Gastroesophageal sphincter (tissue), 4 donors: ENCODE results near the gene CCNYL1. TPM values are rescaled to one million over a fixed set of nuclear protein-coding genes. Genes with fewer than 3 reads are reported as not detected.
"Not testable (repeated sequence)": the region's sequence is repeated elsewhere in the genome, so short reads cannot be mapped to it uniquely, and the experiment has no call there.

ENCODE experiments used
- ATAC-seq: fragments of 150-250 bp; one replicate; pipeline ENCODE4 v1.9.1; 2016; ENCODE audit warnings: mild to moderate bottlenecking, moderate library complexity
- H3K27ac ChIP-seq, 4 donors: fragments of 200-600 bp; sonication (generic) in 3 of 4; 1 replicate in 3 of 4; 2 replicates in 1 of 4; pipeline ENCODE4 v1.5.1; 2016 to 2019
- H3K27me3 ChIP-seq: fragments of 200-600 bp; sonication (generic); one replicate; pipeline ENCODE4 v1.5.1; 2019
- H3K36me3 ChIP-seq, 2 donors: fragments of 200-600 bp; sonication (generic); one replicate each; pipeline ENCODE4 v1.5.1; 2019; ENCODE audit warnings: control low read depth in 1 of 2
- H3K4me1 ChIP-seq, 3 donors: fragments of 200-600 bp; sonication (generic); 1 replicate in 2 of 3; 2 replicates in 1 of 3; pipeline ENCODE4 v1.5.1; 2016 to 2019; ENCODE audit warnings: control low read depth in 2 of 3
- H3K4me3 ChIP-seq, 2 donors: fragments of 200-600 bp; sonication (generic); one replicate each; pipeline ENCODE4 v1.5.1; 2019; ENCODE audit warnings: mild to moderate bottlenecking in 1 of 2, moderate library complexity in 1 of 2
- H3K9me3 ChIP-seq, 3 donors: fragments of 200-600 bp; sonication (generic); one replicate each; pipeline ENCODE4 v1.5.1; 2017 to 2019; ENCODE audit warnings: control low read depth in 2 of 3
- EP300 ChIP-seq: sonication (generic); formaldehyde crosslinking; IDR thresholded peaks from one replicate; pipeline ENCODE4 v1.6.1; 2017; ENCODE audit warnings: antibody characterized with exemption, mild to moderate bottlenecking
- POLR2A ChIP-seq, 2 donors: fragments of 450-650 bp; IDR thresholded peaks; one replicate each; pipeline ENCODE4 v1.6.1; 2017; ENCODE audit warnings: antibody characterized with exemption in 2 of 2, mild to moderate bottlenecking in 2 of 2, moderate library complexity in 1 of 2
- POLR2AphosphoS5 ChIP-seq: sonication (generic); formaldehyde crosslinking; IDR thresholded peaks from one replicate; pipeline ENCODE4 v1.6.1; 2017; ENCODE audit warnings: antibody characterized with exemption
- WGBS, 2 donors: methylation state at CpG; one replicate each; pipeline ENCODE4 v1.1.5; 2018; ENCODE audit warnings: low coverage in 1 of 2; 5-methylcytosine and 5-hydroxymethylcytosine counted together
- total RNA-seq, 4 donors: library from RNA; depleted of rRNA; stranded (reverse); fragments of >200 nt; gene quantifications; one replicate each; pipeline ENCODE4 v1.1.0, GENCODE V29; 2016
- TF ChIP-seq, protein P1 (sequence below), 4 experiments: fragments of 200-600 bp in 2 of 4; fragments of 450-650 bp in 2 of 4; sonication (generic) in 1 of 4; IDR thresholded peaks; one replicate each; pipeline ENCODE4 v1.5.1; 2017 to 2019; ENCODE audit warnings: antibody characterized with exemption in 4 of 4, mild to moderate bottlenecking in 2 of 4, moderate library complexity in 2 of 4

Gene CCNYL1
- total RNA-seq, 4 donors from 2014 or later, result 11.0 to 20.9 (median 11.9) TPM

DNA sequence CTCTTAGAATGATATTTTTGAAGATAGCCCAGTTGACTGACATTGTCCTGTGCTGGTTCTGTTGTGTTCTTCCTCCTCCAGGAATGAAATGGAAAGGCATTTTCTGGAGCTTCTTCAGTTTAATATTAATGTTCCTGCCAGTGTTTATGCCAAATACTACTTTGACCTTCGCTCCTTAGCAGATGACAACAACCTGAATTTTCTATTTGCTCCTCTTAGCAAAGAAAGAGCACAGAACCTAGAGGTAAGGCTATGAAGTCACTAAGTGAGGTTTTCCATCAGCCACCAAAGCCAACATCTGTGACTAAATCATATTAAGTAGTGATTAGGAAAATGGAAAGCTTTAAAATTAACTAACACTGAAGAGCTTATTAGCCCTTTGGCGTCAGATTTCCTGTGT is 39.4 kb downstream of the CCNYL1 start:
- no peaks in the 10 kb centered on the region for H3K9me3 ChIP-seq
- TF ChIP-seq EP300 (no peak), POLR2AphosphoS5 (no peak), POLR2A (IDR thresholded peaks at IDR 0.05) (no peak)
- TF ChIP-seq, protein P1, sequence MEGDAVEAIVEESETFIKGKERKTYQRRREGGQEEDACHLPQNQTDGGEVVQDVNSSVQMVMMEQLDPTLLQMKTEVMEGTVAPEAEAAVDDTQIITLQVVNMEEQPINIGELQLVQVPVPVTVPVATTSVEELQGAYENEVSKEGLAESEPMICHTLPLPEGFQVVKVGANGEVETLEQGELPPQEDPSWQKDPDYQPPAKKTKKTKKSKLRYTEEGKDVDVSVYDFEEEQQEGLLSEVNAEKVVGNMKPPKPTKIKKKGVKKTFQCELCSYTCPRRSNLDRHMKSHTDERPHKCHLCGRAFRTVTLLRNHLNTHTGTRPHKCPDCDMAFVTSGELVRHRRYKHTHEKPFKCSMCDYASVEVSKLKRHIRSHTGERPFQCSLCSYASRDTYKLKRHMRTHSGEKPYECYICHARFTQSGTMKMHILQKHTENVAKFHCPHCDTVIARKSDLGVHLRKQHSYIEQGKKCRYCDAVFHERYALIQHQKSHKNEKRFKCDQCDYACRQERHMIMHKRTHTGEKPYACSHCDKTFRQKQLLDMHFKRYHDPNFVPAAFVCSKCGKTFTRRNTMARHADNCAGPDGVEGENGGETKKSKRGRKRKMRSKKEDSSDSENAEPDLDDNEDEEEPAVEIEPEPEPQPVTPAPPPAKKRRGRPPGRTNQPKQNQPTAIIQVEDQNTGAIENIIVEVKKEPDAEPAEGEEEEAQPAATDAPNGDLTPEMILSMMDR (IDR thresholded peaks at IDR 0.05), result no peak
- 33 to 88% methylated on average over 1 to 2 of the region's 2 CpGs for WGBS, 2 donors
- no peak overlapping the region for H3K27ac ChIP-seq
- no peaks in the 10 kb centered on the region for H3K4me1 ChIP-seq
- peaks cover 0 to 71% of the 10 kb centered on the region in 2 donors for H3K36me3 ChIP-seq
- H3K27me3 ChIP-seq, result no peaks in the 10 kb centered on the region
- H3K4me3 ChIP-seq, result no peak overlapping the region
- ATAC-seq, result no peak

DNA sequence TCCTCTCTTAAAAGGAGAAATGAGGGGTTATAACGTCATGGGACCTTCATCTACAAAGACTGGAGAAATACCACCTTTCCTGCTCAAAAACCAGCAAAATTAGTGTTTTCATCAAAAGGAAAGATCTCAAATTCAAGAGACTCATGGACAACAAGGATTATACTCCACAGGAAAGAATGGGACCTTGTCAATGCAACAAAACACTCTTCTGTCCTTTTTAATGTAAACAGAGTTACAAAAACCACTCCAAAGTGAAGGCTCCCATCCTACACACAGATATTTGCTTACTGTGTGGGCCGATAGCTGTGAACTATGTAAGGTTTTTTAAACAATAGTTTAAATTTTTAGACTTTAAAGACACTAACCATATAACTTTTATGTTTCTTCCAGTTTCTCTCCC is 42.2 kb downstream of the CCNYL1 start:
- WGBS, 2 donors, result 83 to 100% methylated on average over 2 of the region's 2 CpGs
- not testable (repeated sequence) for H3K4me3 ChIP-seq, H3K4me1 ChIP-seq, ATAC-seq, H3K9me3 ChIP-seq, H3K27ac ChIP-seq, H3K27me3 ChIP-seq
- H3K36me3 ChIP-seq, result peaks cover 0 to 53% of the 10 kb centered on the region in 2 donors

DNA sequence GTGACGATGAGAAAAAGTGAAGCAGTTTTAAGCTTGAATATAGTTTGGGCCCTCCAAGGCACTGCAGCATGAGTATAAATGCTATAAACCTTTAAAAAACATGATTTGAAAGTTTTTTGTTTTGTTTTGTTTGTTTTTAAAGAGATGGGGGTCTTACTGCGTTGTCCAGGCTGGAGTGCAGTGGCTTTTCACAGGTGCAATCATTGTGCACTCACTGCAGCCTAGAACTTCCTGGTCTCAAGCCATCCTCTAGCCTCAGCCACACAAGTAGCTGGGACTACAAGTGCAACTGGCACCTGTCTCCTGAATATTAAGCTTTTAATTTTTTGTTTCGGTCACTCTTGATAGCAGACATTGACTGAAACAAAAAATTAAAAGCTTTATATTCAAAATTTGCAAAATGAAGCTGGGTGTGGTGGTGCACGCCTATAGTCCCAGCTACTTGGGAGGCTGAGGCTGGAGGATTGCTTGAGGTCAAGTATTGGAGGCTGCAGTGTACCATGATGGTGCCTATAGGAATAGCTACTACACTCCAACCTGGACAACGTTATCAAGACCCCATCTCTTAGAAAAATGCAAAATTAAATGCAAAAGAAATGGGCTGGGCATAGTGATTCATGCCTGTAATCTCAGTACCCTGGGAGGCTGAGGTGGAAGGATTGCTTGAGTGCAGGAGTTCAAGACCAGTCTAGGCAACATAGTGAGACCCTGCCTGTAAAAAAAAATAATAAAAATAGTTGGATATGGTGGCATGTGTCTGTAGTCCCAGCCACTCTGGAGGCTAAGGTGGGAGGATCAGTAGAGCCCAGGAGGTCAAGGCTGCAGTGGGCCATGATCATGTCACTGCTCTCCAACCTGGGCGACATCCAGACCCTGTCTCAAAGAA is 43.3 kb downstream of the CCNYL1 start:
- H3K27ac ChIP-seq, result no peak overlapping the region
- H3K9me3 ChIP-seq, result no peaks in the 10 kb centered on the region
- H3K4me3 ChIP-seq, result no peak overlapping the region
- H3K4me1 ChIP-seq, result no peaks in the 10 kb centered on the region
- peaks cover 0 to 63% of the 10 kb centered on the region in 2 donors for H3K36me3 ChIP-seq
- 93% methylated on average over 6 of the region's 6 CpGs for WGBS, 2 donors
- no peak for TF ChIP-seq EP300
- no peak for TF ChIP-seq POLR2AphosphoS5
- ATAC-seq, result no peak
- H3K27me3 ChIP-seq, result no peaks in the 10 kb centered on the region

DNA sequence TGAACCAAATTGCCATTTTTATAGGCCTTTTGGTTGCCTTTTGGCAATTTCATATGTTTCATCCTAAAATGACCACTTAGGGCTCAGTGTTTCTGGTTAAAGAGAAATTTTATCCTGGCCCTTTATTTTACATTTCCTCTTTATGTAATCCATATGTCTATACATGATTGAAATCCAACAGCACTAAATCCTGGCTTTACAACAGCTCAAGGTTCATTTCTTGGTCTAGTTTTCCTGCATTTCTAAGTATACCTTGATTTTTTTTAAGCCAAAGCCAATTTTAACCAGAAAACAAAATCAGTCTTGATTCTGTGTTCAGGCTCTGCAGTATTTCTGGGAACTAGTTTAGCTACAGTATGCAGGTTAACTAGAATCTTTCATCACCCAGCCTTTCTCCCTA is 46.6 kb downstream of the CCNYL1 start:
- ATAC-seq, result no peak
- Histone ChIP-seq H3K9me3 (no peaks in the 10 kb centered on the region), H3K36me3 (peaks cover 0 to 58% of the 10 kb centered on the region in 2 donors), H3K4me1 (peaks cover 0 to 6% (median 0%) of the 10 kb centered on the region in 3 donors), H3K27me3 (no peaks in the 10 kb centered on the region), H3K4me3 (no peak overlapping the region), H3K27ac (no peak overlapping the region)
- no peak for TF ChIP-seq POLR2A (IDR thresholded peaks at IDR 0.05)
- TF ChIP-seq POLR2AphosphoS5, result no peak
- TF ChIP-seq EP300, result no peak
- TF ChIP-seq, protein P1 (IDR thresholded peaks at IDR 0.05), result no peak

DNA sequence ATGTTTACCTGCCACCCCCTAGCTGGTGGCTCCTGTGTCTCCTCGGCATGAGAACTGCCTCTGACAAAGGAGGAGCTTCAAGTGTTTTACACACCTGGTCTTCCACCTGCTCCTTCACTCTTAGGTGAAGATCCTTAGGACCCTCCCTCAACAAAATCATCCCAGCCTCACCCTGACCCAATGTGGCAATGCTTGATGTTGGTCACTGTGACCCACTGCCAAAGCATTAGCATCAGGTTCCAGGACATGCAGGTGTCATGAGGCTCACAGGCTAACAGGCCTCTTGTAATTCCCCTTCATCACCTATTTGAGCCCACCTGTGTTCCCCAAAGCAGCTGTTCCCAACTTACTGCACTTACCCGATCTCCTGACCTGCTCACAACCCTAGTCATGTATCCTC is 48.5 kb downstream of the CCNYL1 start:
- TF ChIP-seq POLR2A (IDR thresholded peaks at IDR 0.05) (no peak), EP300 (no peak), POLR2AphosphoS5 (no peak)
- TF ChIP-seq, protein P1 (IDR thresholded peaks at IDR 0.05), result no peak
- Histone ChIP-seq H3K27ac (no peak overlapping the region), H3K4me3 (no peak overlapping the region), H3K9me3 (no peaks in the 10 kb centered on the region), H3K36me3 (peaks cover 0 to 56% of the 10 kb centered on the region in 2 donors), H3K27me3 (no peaks in the 10 kb centered on the region), H3K4me1 (peaks cover 0 to 24% (median 0%) of the 10 kb centered on the region in 3 donors)
- no peak for ATAC-seq
- WGBS, 2 donors, result 91 to 94% methylated on average over 2 of the region's 2 CpGs

DNA sequence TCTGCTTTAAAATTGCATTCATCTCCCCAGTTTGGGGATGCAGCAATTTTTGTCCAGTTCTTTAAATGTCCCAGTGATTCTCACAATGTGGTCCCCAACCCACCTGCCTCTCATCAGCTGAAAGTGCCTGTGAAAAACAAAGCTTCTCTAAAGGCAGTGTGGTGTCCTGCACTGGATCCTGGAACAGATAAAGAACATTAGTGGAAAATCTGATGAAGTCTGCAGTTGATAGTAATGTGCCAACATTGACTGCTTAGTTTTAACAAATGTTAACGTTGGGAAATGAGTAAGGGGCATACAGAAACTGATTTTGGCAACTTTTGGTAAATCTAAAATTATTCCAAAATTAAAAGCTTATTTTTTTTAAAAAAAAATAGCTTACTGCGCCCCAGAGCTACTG is 49.0 kb downstream of the CCNYL1 start:
- 83 to 92% methylated on average over 2 of the region's 2 CpGs for WGBS, 2 donors
- Histone ChIP-seq H3K36me3 (peaks cover 0 to 51% of the 10 kb centered on the region in 2 donors), H3K27ac (no peak overlapping the region), H3K4me1 (peaks cover 0 to 30% (median 0%) of the 10 kb centered on the region in 3 donors), H3K9me3 (no peaks in the 10 kb centered on the region), H3K4me3 (no peak overlapping the region), H3K27me3 (no peaks in the 10 kb centered on the region)
- TF ChIP-seq POLR2A (IDR thresholded peaks at IDR 0.05), result no peak
- TF ChIP-seq, protein P1 (IDR thresholded peaks at IDR 0.05), result no peak
- TF ChIP-seq EP300, result no peak
- TF ChIP-seq POLR2AphosphoS5, result no peak
- ATAC-seq, result no peak

DNA sequence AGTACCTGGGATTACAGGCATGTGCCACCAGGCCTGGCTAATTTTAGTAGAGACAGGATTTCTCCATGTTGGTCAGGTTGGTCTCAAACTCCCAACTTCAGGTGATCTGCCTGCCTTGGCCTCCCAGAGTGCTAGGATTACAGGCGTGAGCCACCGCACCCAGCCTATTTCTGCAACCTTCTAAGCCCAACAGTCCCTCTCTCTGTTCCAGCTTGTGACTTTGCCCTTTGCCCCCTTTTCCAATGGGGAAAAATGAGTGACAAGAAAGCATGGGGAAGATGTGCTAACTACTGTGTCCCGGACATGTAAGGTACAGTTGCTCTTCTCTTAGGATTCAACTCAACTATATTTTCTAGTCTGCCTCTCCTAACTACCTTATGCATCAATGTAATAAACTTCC is 50.0 kb downstream of the CCNYL1 start:
- not testable (repeated sequence) for ATAC-seq, H3K9me3 ChIP-seq, H3K27ac ChIP-seq, H3K4me3 ChIP-seq, H3K27me3 ChIP-seq
- 77 to 92% methylated on average over 1 of the region's 3 CpGs for WGBS, 2 donors
- H3K36me3 ChIP-seq, result peaks cover 0 to 51% of the 10 kb centered on the region in 2 donors
- peaks cover 0 to 40% (median 0%) of the 10 kb centered on the region in 3 donors for H3K4me1 ChIP-seq
